Measurements from ENCODE around the gene BANK1. TPM values are rescaled to one million over a fixed set of nuclear protein-coding genes. Genes with fewer than 3 reads are reported as not detected.

BANK1 gene
- total RNA-seq, 1 donor from 2014 or later: not detected

GRCh38 chr4:101831816-101832215 is 41.3 kb downstream of the BANK1 start:
- H3K9me3 Mint-ChIP-seq: no peaks in the 10 kb centered on the region
- H3K36me3 Mint-ChIP-seq (ENCODE audit: low read depth): no peaks in the 10 kb centered on the region
- peaks cover 8% of the 10 kb centered on the region for H3K27me3 Mint-ChIP-seq (ENCODE audit: insufficient read depth)
- H3K4me3 Mint-ChIP-seq: no peak overlapping the region
- H3K4me1 Mint-ChIP-seq (ENCODE audit: low read depth): no peaks in the 10 kb centered on the region
- intact Hi-C loops (cut with micrococcal nuclease): no loop called here
- H3K27ac Mint-ChIP-seq: no peak overlapping the region
- no peak for DNase-seq (ENCODE audit: low spot score)

- Mint-ChIP-seq H3K27me3 (ENCODE audit: insufficient read depth) (peaks cover 8% of the 10 kb centered on the region), H3K36me3 (ENCODE audit: low read depth) (no peaks in the 10 kb centered on the region), H3K27ac (no peak overlapping the region), H3K9me3 (no peaks in the 10 kb centered on the region), H3K4me3 (no peak overlapping the region), H3K4me1 (ENCODE audit: low read depth) (no peaks in the 10 kb centered on the region)
- no peak for DNase-seq (ENCODE audit: low spot score)
- intact Hi-C loops (cut with micrococcal nuclease): no loop called here
These were observed 43.0 kb downstream of the BANK1 start for GRCh38 chr4:101833480-101833879.

GRCh38 chr4:101835121-101835904 is 44.8 kb downstream of the BANK1 start:
- Mint-ChIP-seq H3K9me3 (no peaks in the 10 kb centered on the region), H3K4me1 (ENCODE audit: low read depth) (no peaks in the 10 kb centered on the region), H3K27ac (no peak overlapping the region), H3K36me3 (ENCODE audit: low read depth) (no peaks in the 10 kb centered on the region), H3K27me3 (ENCODE audit: insufficient read depth) (peaks cover 8% of the 10 kb centered on the region), H3K4me3 (no peak overlapping the region)
- DNase-seq (ENCODE audit: low spot score): no peak
- intact Hi-C loops (cut with micrococcal nuclease): no loop called here

- intact Hi-C loops (cut with micrococcal nuclease): no loop called here
- H3K27me3 Mint-ChIP-seq (ENCODE audit: insufficient read depth): peaks cover 2% of the 10 kb centered on the region
- H3K36me3 Mint-ChIP-seq (ENCODE audit: low read depth): no peaks in the 10 kb centered on the region
- no peak overlapping the region for H3K4me3 Mint-ChIP-seq
- no peaks in the 10 kb centered on the region for H3K4me1 Mint-ChIP-seq (ENCODE audit: low read depth)
- H3K27ac Mint-ChIP-seq: no peak overlapping the region
- no peaks in the 10 kb centered on the region for H3K9me3 Mint-ChIP-seq
- no peak for DNase-seq (ENCODE audit: low spot score)
These were observed 52.5 kb downstream of the BANK1 start for GRCh38 chr4:101843054-101843453.

GRCh38 chr4:101846550-101846949 is 56.0 kb downstream of the BANK1 start:
- Mint-ChIP-seq H3K4me3 (no peak overlapping the region), H3K36me3 (ENCODE audit: low read depth) (no peaks in the 10 kb centered on the region), H3K27me3 (ENCODE audit: insufficient read depth) (peaks cover 3% of the 10 kb centered on the region), H3K9me3 (no peaks in the 10 kb centered on the region), H3K27ac (no peak overlapping the region), H3K4me1 (ENCODE audit: low read depth) (no peaks in the 10 kb centered on the region)
- DNase-seq (ENCODE audit: low spot score): no peak
- intact Hi-C loops (cut with micrococcal nuclease): no loop called here

GRCh38 chr4:101850698-101851097 is 60.2 kb downstream of the BANK1 start:
- Mint-ChIP-seq H3K9me3 (no peaks in the 10 kb centered on the region), H3K27me3 (ENCODE audit: insufficient read depth) (peaks cover 2% of the 10 kb centered on the region), H3K27ac (no peak overlapping the region), H3K36me3 (ENCODE audit: low read depth) (no peaks in the 10 kb centered on the region), H3K4me1 (ENCODE audit: low read depth) (no peaks in the 10 kb centered on the region), H3K4me3 (no peak overlapping the region)
- intact Hi-C loops (cut with micrococcal nuclease): no loop called here
- DNase-seq (ENCODE audit: low spot score): no peak

GRCh38 chr4:101851672-101852071 is 61.1 kb downstream of the BANK1 start:
- no peak overlapping the region for H3K4me3 Mint-ChIP-seq
- no peaks in the 10 kb centered on the region for H3K9me3 Mint-ChIP-seq
- H3K4me1 Mint-ChIP-seq (ENCODE audit: low read depth): no peaks in the 10 kb centered on the region
- no peak overlapping the region for H3K27ac Mint-ChIP-seq
- H3K27me3 Mint-ChIP-seq (ENCODE audit: insufficient read depth): peaks cover 6% of the 10 kb centered on the region
- intact Hi-C loops (cut with micrococcal nuclease): no loop called here
- H3K36me3 Mint-ChIP-seq (ENCODE audit: low read depth): no peaks in the 10 kb centered on the region
- DNase-seq (ENCODE audit: low spot score): no peak

GRCh38 chr4:101853028-101853427 is 62.5 kb downstream of the BANK1 start:
- H3K36me3 Mint-ChIP-seq (ENCODE audit: low read depth): no peaks in the 10 kb centered on the region
- H3K9me3 Mint-ChIP-seq: no peaks in the 10 kb centered on the region
- H3K27ac Mint-ChIP-seq: no peak overlapping the region
- peaks cover 6% of the 10 kb centered on the region for H3K27me3 Mint-ChIP-seq (ENCODE audit: insufficient read depth)
- no peak overlapping the region for H3K4me3 Mint-ChIP-seq
- no peaks in the 10 kb centered on the region for H3K4me1 Mint-ChIP-seq (ENCODE audit: low read depth)
- intact Hi-C loops (cut with micrococcal nuclease): no loop called here
- no peak for DNase-seq (ENCODE audit: low spot score)

- no peak for DNase-seq (ENCODE audit: low spot score)
- intact Hi-C loops (cut with micrococcal nuclease): no loop called here
- no peaks in the 10 kb centered on the region for H3K9me3 Mint-ChIP-seq
- no peaks in the 10 kb centered on the region for H3K4me1 Mint-ChIP-seq (ENCODE audit: low read depth)
- no peaks in the 10 kb centered on the region for H3K36me3 Mint-ChIP-seq (ENCODE audit: low read depth)
- H3K27ac Mint-ChIP-seq: no peak overlapping the region
- H3K27me3 Mint-ChIP-seq (ENCODE audit: insufficient read depth): peaks cover 9% of the 10 kb centered on the region
- H3K4me3 Mint-ChIP-seq: no peak overlapping the region
These were observed 63.2 kb downstream of the BANK1 start for GRCh38 chr4:101853691-101854090.

GRCh38 chr4:101855239-101855638 is 64.7 kb downstream of the BANK1 start:
- DNase-seq (ENCODE audit: low spot score): no peak
- intact Hi-C loops (cut with micrococcal nuclease): no loop called here
- Mint-ChIP-seq H3K27me3 (ENCODE audit: insufficient read depth) (peaks cover 7% of the 10 kb centered on the region), H3K36me3 (ENCODE audit: low read depth) (no peaks in the 10 kb centered on the region), H3K4me3 (no peak overlapping the region), H3K9me3 (no peaks in the 10 kb centered on the region), H3K27ac (no peak overlapping the region), H3K4me1 (ENCODE audit: low read depth) (no peaks in the 10 kb centered on the region)

GRCh38 chr4:101856149-101856548 is 65.6 kb downstream of the BANK1 start:
- H3K36me3 Mint-ChIP-seq (ENCODE audit: low read depth): no peaks in the 10 kb centered on the region
- intact Hi-C loops (cut with micrococcal nuclease): no loop called here
- H3K4me3 Mint-ChIP-seq: no peak overlapping the region
- H3K9me3 Mint-ChIP-seq: no peaks in the 10 kb centered on the region
- no peak overlapping the region for H3K27ac Mint-ChIP-seq
- no peak for DNase-seq (ENCODE audit: low spot score)
- H3K27me3 Mint-ChIP-seq (ENCODE audit: insufficient read depth): peaks cover 7% of the 10 kb centered on the region
- no peaks in the 10 kb centered on the region for H3K4me1 Mint-ChIP-seq (ENCODE audit: low read depth)

- H3K4me1 Mint-ChIP-seq (ENCODE audit: low read depth): no peaks in the 10 kb centered on the region
- no peak overlapping the region for H3K4me3 Mint-ChIP-seq
- peaks cover 7% of the 10 kb centered on the region for H3K27me3 Mint-ChIP-seq (ENCODE audit: insufficient read depth)
These were observed 66.6 kb downstream of the BANK1 start for GRCh38 chr4:101857176-101857575.

GRCh38 chr4:101858641-101859040 is 68.1 kb downstream of the BANK1 start:
- intact Hi-C loops (cut with micrococcal nuclease): no loop called here
- DNase-seq (ENCODE audit: low spot score): no peak

More at GRCh38 chr4:101857176-101857575, 66.6 kb downstream of the BANK1 start:
- Mint-ChIP-seq H3K27ac (no peak overlapping the region), H3K36me3 (ENCODE audit: low read depth) (no peaks in the 10 kb centered on the region), H3K9me3 (no peaks in the 10 kb centered on the region)
- no peak for DNase-seq (ENCODE audit: low spot score)
- intact Hi-C loops (cut with micrococcal nuclease): no loop called here

GRCh38 chr4:101862595-101862994 is 72.1 kb downstream of the BANK1 start:
- Mint-ChIP-seq H3K36me3 (ENCODE audit: low read depth) (no peaks in the 10 kb centered on the region), H3K4me1 (ENCODE audit: low read depth) (no peaks in the 10 kb centered on the region), H3K27ac (no peak overlapping the region), H3K9me3 (no peaks in the 10 kb centered on the region), H3K4me3 (no peak overlapping the region), H3K27me3 (ENCODE audit: insufficient read depth) (peaks cover 3% of the 10 kb centered on the region)
- no peak for DNase-seq (ENCODE audit: low spot score)
- intact Hi-C loops (cut with micrococcal nuclease): no loop called here

More at GRCh38 chr4:101858641-101859040, 68.1 kb downstream of the BANK1 start:
- Mint-ChIP-seq H3K9me3 (no peaks in the 10 kb centered on the region), H3K36me3 (ENCODE audit: low read depth) (no peaks in the 10 kb centered on the region), H3K4me3 (no peak overlapping the region), H3K27me3 (ENCODE audit: insufficient read depth) (peaks cover 7% of the 10 kb centered on the region), H3K27ac (no peak overlapping the region), H3K4me1 (ENCODE audit: low read depth) (no peaks in the 10 kb centered on the region)
